GM21381 (cell line): ENCODE measurements around the gene KEAP1.

Source experiments
- ATAC-seq: cut with Tn5 transposase; IDR thresholded peaks from one replicate; pipeline ENCODE4 v1.9.1; 2021; ENCODE audit warnings: mild to moderate bottlenecking, moderate library complexity; ENCODE audit not compliant: unreplicated experiment

Gene KEAP1

DNA sequence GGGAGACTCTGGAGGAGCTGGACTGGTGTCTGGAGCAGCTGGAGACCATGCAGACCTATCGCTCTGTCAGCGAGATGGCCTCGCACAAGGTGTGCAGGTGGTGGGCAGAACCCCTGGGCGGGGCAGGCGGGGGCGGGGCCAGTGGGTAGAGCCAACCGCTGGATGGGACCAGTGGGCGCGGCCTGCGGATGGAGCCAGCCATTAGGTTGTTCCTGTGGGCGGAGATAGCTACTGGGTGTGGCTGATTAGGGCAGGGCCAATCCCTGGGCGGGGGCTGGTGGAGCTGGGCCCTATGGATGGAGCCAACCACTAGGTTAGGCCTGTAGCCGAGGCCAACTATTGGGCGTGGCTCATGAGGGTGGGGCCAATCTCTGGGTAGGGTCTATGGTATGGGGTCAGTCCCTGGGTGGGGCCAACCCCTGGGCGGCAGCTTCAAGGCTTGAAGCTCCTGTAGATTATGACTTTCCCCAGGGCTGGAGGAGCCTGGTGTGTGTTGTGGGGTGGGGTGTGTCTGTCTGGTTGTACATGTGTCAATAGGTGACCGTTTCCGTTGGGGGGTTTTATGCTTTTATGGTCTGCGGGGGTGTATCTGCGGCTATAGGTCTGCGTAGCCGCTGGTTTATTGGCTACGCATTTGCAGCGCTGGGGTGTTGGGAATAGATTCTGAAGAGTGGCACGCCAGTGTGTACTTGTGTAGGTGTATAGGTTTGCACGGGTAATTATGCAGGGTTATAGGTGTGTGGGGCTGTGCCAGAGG is 52.1 kb downstream of the KEAP1 start:
- no peak for ATAC-seq

DNA sequence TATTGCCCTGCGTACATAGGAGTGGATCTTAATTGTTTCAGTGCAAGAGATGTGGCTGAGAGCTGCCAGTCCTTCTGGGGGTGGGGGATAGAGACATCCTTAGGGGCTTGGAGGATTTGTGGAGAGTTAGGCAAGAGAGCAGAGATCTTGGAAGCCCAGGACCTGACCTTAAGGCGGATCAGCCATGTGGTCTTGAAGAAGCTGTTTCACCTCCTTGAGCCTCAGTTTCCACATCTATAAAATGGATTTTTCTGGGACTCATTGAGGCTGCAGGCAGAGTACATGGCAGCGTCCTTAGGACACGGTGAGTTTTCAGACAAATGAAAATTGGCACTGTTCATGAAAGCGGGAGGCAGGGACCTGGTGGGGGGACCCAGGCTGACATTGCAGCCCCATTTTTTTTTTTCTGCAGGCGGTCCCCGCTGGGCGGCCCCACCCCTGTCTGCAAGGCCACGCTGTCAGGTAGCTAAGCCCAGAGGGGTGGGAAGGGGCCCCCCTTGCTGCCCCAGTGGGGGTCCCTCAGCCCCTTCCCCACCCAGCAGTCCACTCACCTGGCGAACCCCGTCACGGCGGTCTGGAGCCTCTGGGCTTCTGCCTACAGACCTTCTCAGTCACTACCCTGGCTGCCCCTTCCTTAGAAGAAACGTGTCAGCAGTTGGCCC is 52.8 kb downstream of the KEAP1 start:
- no peak for ATAC-seq

- ATAC-seq: no peak
Measured at GRCh38 chr19:10449037-10449436, 54.1 kb downstream of the KEAP1 start.

DNA sequence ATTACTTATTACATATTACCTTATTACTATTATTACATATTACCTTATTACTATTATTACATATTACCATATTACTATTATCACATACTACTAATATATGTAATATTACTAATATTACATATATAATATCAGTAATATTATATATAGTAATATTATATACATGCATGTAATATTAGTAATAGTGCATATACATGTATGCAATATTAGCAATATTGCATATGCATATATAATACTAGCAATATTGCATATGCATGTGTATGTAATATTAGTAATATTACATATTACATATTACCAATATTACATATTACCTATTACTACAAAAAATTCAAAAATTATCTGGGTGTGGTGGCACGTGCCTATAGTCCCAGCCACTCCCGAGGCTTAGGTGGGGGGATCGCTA is 60.5 kb downstream of the KEAP1 start:
- ATAC-seq: no peak

GRCh38 chr19:10439588-10439987 is 63.6 kb downstream of the KEAP1 start:
- ATAC-seq: no peak
